Measurements from ENCODE around the gene PAPSS1. TPM values are rescaled to one million over a fixed set of nuclear protein-coding genes. Genes with fewer than 3 reads are reported as not detected.

The PAPSS1 gene
- total and polyA plus RNA-seq, 2 donors (not counting 3 experiments of a cell fraction or from before 2014, with no cell fraction given) = 69.6 to 77.2 TPM

GRCh38 chr4:107666134-107666533, 53.9 kb downstream of the PAPSS1 start:
- ChIA-PET CTCF (no interaction called here), POLR2A (no interaction called here)
- no peaks in the 10 kb centered on the region for H4K20me1 ChIP-seq (replicated peaks; ENCODE audit: control insufficient read depth, extremely low read depth, insufficient read depth, low read length)
- no peak overlapping the region for H3K4me2 ChIP-seq (ENCODE audit: insufficient read depth, low read length)
- TF ChIP-seq POLR2AphosphoS5 (IDR thresholded peaks at IDR 0.05; ENCODE audit: insufficient read depth, low read depth, low read length) (no peak), FOS (IDR thresholded peaks at IDR 0.05; ENCODE audit: borderline replicate concordance, insufficient read depth, low read length) (no peak), CTCF (IDR thresholded peaks at IDR 0.05; ENCODE audit: extremely low read depth in 1 of 2, insufficient read depth in 1 of 2, low read depth in 1 of 2, low read length in 2 of 2) (peak in 1 of 2 donors; percentile 0), EZH2 (IDR thresholded peaks at IDR 0.05; ENCODE audit: borderline replicate concordance, low read depth, low read length, severe bottlenecking) (no peak)
- no peak overlapping the region for H3K27ac ChIP-seq (ENCODE audit: insufficient read depth, low read depth, low read length)
- intact Hi-C loops (cut with micrococcal nuclease) = loop anchor here (2.0 kb wide), 1 partner anchor 483 kb away; no protein-coding TSS in a partner anchor
- no peaks in the 10 kb centered on the region for H3K36me3 ChIP-seq (ENCODE audit: control insufficient read depth in 2 of 2, extremely low read depth in 1 of 2, insufficient read depth in 2 of 2, low read length in 2 of 2)
- H3K27me3 ChIP-seq (ENCODE audit: control insufficient read depth in 2 of 2, insufficient read depth in 2 of 2, low read length in 2 of 2) = no peaks in the 10 kb centered on the region
- no peak overlapping the region for H2AFZ ChIP-seq (ENCODE audit: low read depth, low read length)
- H3K4me3 ChIP-seq (replicated peaks in 1 of 3; ENCODE audit: insufficient read depth in 1 of 3, low read depth in 1 of 3, low read length in 3 of 3) = no peak overlapping the region
- DNase-seq (ENCODE audit: low read depth, low spot score) = peak; percentile 57
- no TSS peak for BruUV-seq (replicated peaks)
- no peak for FAIRE-seq
- H3K9ac ChIP-seq (replicated peaks; ENCODE audit: extremely low read depth, insufficient read depth, low read length) = no peak overlapping the region
- dilution Hi-C loops (cut with MboI; ENCODE audit: extremely low pct_ligation_motif_present, low sequenced_read_pairs) = no loop called here
- no peaks in the 10 kb centered on the region for H3K9me1 ChIP-seq (replicated peaks; ENCODE audit: control insufficient read depth, extremely low read depth, insufficient read depth, low read length)
- peaks cover 3% of the 10 kb centered on the region for H3K4me1 ChIP-seq (ENCODE audit: control insufficient read depth, extremely low read depth, insufficient read depth, low read length)
- H3K79me2 ChIP-seq (ENCODE audit: control insufficient read depth, insufficient read depth, low read length) = no peaks in the 10 kb centered on the region
- H3K9me3 ChIP-seq (replicated peaks; ENCODE audit: control insufficient read depth, insufficient read depth, low read length) = no peaks in the 10 kb centered on the region

- intact Hi-C loops (cut with micrococcal nuclease) = no loop called here
- Histone ChIP-seq H3K9me3 (replicated peaks; ENCODE audit: control insufficient read depth, insufficient read depth, low read length) (no peaks in the 10 kb centered on the region), H3K9ac (replicated peaks; ENCODE audit: extremely low read depth, insufficient read depth, low read length) (no peak overlapping the region), H3K36me3 (ENCODE audit: control insufficient read depth in 2 of 2, extremely low read depth in 1 of 2, insufficient read depth in 2 of 2, low read length in 2 of 2) (no peaks in the 10 kb centered on the region), H3K4me2 (ENCODE audit: insufficient read depth, low read length) (no peak overlapping the region), H3K9me1 (replicated peaks; ENCODE audit: control insufficient read depth, extremely low read depth, insufficient read depth, low read length) (no peaks in the 10 kb centered on the region), H3K27ac (ENCODE audit: insufficient read depth, low read depth, low read length) (no peak overlapping the region), H3K79me2 (ENCODE audit: control insufficient read depth, insufficient read depth, low read length) (no peaks in the 10 kb centered on the region), H3K27me3 (ENCODE audit: control insufficient read depth in 2 of 2, insufficient read depth in 2 of 2, low read length in 2 of 2) (no peaks in the 10 kb centered on the region), H2AFZ (ENCODE audit: low read depth, low read length) (no peak overlapping the region), H3K4me1 (ENCODE audit: control insufficient read depth, extremely low read depth, insufficient read depth, low read length) (peaks cover 3% of the 10 kb centered on the region), H3K4me3 (replicated peaks in 1 of 3; ENCODE audit: insufficient read depth in 1 of 3, low read depth in 1 of 3, low read length in 3 of 3) (no peak overlapping the region), H4K20me1 (replicated peaks; ENCODE audit: control insufficient read depth, extremely low read depth, insufficient read depth, low read length) (no peaks in the 10 kb centered on the region)
- BruUV-seq (replicated peaks) = no TSS peak
- POLR2A ChIA-PET = no interaction called here
- TF ChIP-seq CTCF (IDR thresholded peaks at IDR 0.05; ENCODE audit: extremely low read depth in 1 of 2, insufficient read depth in 1 of 2, low read depth in 1 of 2, low read length in 2 of 2) = no peak
- no peak for FAIRE-seq
- peak; percentile 25 for DNase-seq (ENCODE audit: low read depth, low spot score)
- dilution Hi-C loops (cut with MboI; ENCODE audit: extremely low pct_ligation_motif_present, low sequenced_read_pairs) = no loop called here
- CTCF ChIA-PET = no interaction called here
These were observed 55.0 kb downstream of the PAPSS1 start for GRCh38 chr4:107665001-107665400.
